SU-DHL-6 (cell line): ENCODE measurements around the gene OR11A1.

ENCODE experiments used
- H2AFZ ChIP-seq: fragments of 200-600 bp; sonication (generic); 2 replicates; pipeline ENCODE4 v1.6.1; 2014; ENCODE audit warnings: low read depth, mild to moderate bottlenecking, moderate library complexity, mixed read lengths, antibody characterized with exemption, low read length; ENCODE audit not compliant: severe bottlenecking
- H3F3A ChIP-seq: fragments of 200-600 bp; shearing (Covaris generic); 2 replicates; pipeline ENCODE4 v1.6.0; 2016; ENCODE audit warnings: antibody characterized with exemption, mild to moderate bottlenecking; ENCODE audit not compliant: insufficient read depth
- H3K27ac ChIP-seq: fragments of 200-600 bp; sonication (generic); 2 replicates; pipeline ENCODE4 v1.5.1; 2016; ENCODE audit warnings: low read depth, mild to moderate bottlenecking, low read length, moderate library complexity, mixed read lengths
- H3K27me3 ChIP-seq: fragments of 200-600 bp; sonication (generic), shearing (Covaris generic); 2 replicates; pipeline ENCODE4 v1.6.0; 2014; ENCODE audit warnings: mild to moderate bottlenecking, low read length
- H3K36me3 ChIP-seq: fragments of 200-600 bp; sonication (generic); 2 replicates; pipeline ENCODE4 v1.6.1; 2014; ENCODE audit warnings: mild to moderate bottlenecking, low read length, mixed read lengths
- H3K4me2 ChIP-seq: fragments of 300-600, 200-600 bp; shearing (Covaris generic), sonication (generic); 2 replicates; pipeline ENCODE4 v1.6.0; 2014; ENCODE audit warnings: low read length, low read depth, mild to moderate bottlenecking; ENCODE audit not compliant: poor library complexity, severe bottlenecking
- H3K4me3 ChIP-seq: fragments of 200-600 bp; sonication (generic); 2 replicates; pipeline ENCODE4 v1.5.1; 2014; ENCODE audit warnings: antibody characterized with exemption, low read length, mild to moderate bottlenecking, mixed read lengths; ENCODE audit not compliant: insufficient read depth, poor library complexity, severe bottlenecking
- H3K79me2 ChIP-seq: fragments of 200-600 bp; sonication (generic); 2 replicates; pipeline ENCODE4 v1.6.1; 2014; ENCODE audit warnings: mild to moderate bottlenecking, low read length, moderate library complexity; ENCODE audit not compliant: insufficient read depth
- H3K9ac ChIP-seq: fragments of 200-600 bp; sonication (generic); 2 replicates; pipeline ENCODE4 v1.7.0; 2014; ENCODE audit warnings: mild to moderate bottlenecking, low read length
- H3K9me2 ChIP-seq: fragments of 200-600 bp; sonication (generic); replicated peaks from 2 replicates; pipeline ENCODE4 v1.6.1; 2014; ENCODE audit warnings: low read length; ENCODE audit not compliant: insufficient read depth
- H3K9me3 ChIP-seq: fragments of 200-600 bp; sonication (generic); 2 replicates; pipeline ENCODE4 v1.6.1; 2014; ENCODE audit warnings: low read length, mixed read lengths; ENCODE audit not compliant: insufficient read depth
- H4K20me1 ChIP-seq: fragments of 200-600 bp; sonication (generic); 2 replicates; pipeline ENCODE4 v1.6.1; 2014; ENCODE audit warnings: low read depth, mild to moderate bottlenecking, antibody characterized with exemption, low read length, moderate library complexity, mixed read lengths
- EZH2phosphoT487 ChIP-seq: fragments of 200-600 bp; sonication (generic), shearing (Covaris generic); conservative IDR thresholded peaks from 2 replicates; pipeline ENCODE4 v1.6.1; 2018; ENCODE audit warnings: mild to moderate bottlenecking, antibody characterized with exemption, low read length, moderate library complexity, mixed read lengths
- TF ChIP-seq, protein P1 (sequence below): fragments of 200-600 bp; sonication (generic); IDR thresholded peaks from one replicate; pipeline ENCODE4 v1.5.1; 2017; ENCODE audit warnings: antibody characterized with exemption, mild to moderate bottlenecking, low read length, moderate library complexity; ENCODE audit not compliant: insufficient read depth, poor library complexity, severe bottlenecking

The OR11A1 gene

DNA sequence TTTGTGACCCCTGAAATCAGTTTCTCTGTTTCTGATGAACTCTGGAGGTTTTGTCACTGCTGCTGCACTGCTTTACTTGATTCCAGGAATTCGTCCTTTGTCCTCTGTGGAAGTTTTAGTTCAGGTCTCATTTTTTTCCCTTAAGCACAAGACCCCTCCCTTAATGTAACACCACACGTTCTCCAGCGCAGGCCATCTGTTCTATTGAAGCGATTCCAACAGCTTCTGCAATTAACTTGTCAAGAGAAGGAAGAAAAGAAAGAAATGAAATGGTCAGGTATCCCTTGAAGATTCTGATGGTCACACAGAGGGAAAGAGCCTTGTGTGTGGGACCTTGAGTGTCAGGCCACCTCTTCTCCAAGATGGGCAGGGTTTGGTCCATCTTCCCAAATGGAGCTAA, 38.7 kb upstream of the OR11A1 start:
- Histone ChIP-seq H3K4me2 (no peak overlapping the region), H3K36me3 (no peaks in the 10 kb centered on the region), H3K27me3 (no peaks in the 10 kb centered on the region), H3F3A (no peaks in the 10 kb centered on the region), H3K9me3 (no peaks in the 10 kb centered on the region), H3K79me2 (no peaks in the 10 kb centered on the region), H2AFZ (no peak overlapping the region), H3K27ac (no peak overlapping the region), H3K9me2 (no peaks in the 10 kb centered on the region), H3K9ac (no peak overlapping the region), H3K4me3 (no peak overlapping the region), H4K20me1 (no peaks in the 10 kb centered on the region)
- no peak for TF ChIP-seq EZH2phosphoT487
- TF ChIP-seq, protein P1, sequence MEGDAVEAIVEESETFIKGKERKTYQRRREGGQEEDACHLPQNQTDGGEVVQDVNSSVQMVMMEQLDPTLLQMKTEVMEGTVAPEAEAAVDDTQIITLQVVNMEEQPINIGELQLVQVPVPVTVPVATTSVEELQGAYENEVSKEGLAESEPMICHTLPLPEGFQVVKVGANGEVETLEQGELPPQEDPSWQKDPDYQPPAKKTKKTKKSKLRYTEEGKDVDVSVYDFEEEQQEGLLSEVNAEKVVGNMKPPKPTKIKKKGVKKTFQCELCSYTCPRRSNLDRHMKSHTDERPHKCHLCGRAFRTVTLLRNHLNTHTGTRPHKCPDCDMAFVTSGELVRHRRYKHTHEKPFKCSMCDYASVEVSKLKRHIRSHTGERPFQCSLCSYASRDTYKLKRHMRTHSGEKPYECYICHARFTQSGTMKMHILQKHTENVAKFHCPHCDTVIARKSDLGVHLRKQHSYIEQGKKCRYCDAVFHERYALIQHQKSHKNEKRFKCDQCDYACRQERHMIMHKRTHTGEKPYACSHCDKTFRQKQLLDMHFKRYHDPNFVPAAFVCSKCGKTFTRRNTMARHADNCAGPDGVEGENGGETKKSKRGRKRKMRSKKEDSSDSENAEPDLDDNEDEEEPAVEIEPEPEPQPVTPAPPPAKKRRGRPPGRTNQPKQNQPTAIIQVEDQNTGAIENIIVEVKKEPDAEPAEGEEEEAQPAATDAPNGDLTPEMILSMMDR, result no peak

DNA sequence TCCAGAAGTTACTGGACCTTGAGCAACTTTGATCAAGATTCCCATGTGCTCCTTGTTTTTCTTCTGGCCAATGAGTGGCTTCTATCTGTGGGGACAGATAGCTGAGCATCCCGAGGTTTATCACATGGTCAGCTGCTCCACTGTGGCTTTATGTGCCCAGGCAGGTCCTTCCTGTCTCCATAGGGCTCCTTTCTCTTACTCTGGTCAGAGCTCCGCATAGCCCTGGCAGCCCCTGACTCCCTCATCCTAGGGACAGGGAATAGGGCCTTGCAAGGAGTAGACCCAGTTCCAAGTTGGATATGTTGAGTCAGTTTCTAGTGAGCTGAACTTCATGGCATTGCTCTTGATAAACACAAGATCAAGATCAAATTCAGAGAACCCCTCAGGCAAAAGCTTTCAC, 37.3 kb upstream of the OR11A1 start:
- H2AFZ ChIP-seq, result no peak overlapping the region
- H3K27me3 ChIP-seq, result no peaks in the 10 kb centered on the region
- no peak overlapping the region for H3K4me3 ChIP-seq
- H3K9me3 ChIP-seq, result no peaks in the 10 kb centered on the region
- no peaks in the 10 kb centered on the region for H3K36me3 ChIP-seq
- no peaks in the 10 kb centered on the region for H4K20me1 ChIP-seq
- H3K9ac ChIP-seq, result no peak overlapping the region
- H3K79me2 ChIP-seq, result no peaks in the 10 kb centered on the region
- no peak overlapping the region for H3K4me2 ChIP-seq
- TF ChIP-seq EZH2phosphoT487, result no peak
- TF ChIP-seq, protein P1, result no peak
- no peaks in the 10 kb centered on the region for H3K9me2 ChIP-seq
- H3F3A ChIP-seq, result no peaks in the 10 kb centered on the region
- no peak overlapping the region for H3K27ac ChIP-seq

DNA sequence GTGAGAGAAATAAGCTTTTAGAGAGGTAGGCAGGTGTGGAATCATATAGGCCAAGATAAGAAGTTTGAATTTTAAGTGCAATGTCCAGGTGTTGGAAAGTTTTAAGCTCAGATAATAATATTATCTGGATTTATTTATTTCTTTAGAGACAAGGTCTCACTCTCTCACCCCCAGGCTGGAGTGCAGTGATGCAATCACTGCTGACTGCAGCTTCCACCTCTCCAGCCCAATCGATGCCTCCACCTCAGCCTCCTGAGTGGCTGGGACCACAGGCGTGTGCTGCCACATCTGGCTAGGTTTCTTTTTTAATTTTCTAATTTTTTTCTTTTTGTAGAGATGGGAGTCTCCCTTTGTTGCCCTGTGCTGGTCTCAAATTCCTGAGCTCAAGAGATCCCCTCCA, 36.4 kb upstream of the OR11A1 start:
- Histone ChIP-seq H3K27ac (no peak overlapping the region), H3K79me2 (no peaks in the 10 kb centered on the region), H3K36me3 (no peaks in the 10 kb centered on the region), H3K27me3 (no peaks in the 10 kb centered on the region), H2AFZ (no peak overlapping the region), H4K20me1 (no peaks in the 10 kb centered on the region), H3F3A (no peaks in the 10 kb centered on the region), H3K9me2 (no peaks in the 10 kb centered on the region), H3K4me2 (no peak overlapping the region), H3K9ac (no peak overlapping the region), H3K4me3 (no peak overlapping the region), H3K9me3 (no peaks in the 10 kb centered on the region)
- TF ChIP-seq, protein P1, result no peak
- TF ChIP-seq EZH2phosphoT487, result no peak
